Astrocyte (in vitro differentiated cells and primary cell): Measurements from ENCODE around the gene SUGCT. TPM values are rescaled to one million over a fixed set of nuclear protein-coding genes. Genes with fewer than 3 reads are reported as not detected.

Experiments used
- DNase-seq: peaks from one replicate; pipeline ENCODE4 v3.0.0-alpha.2; 2010; ENCODE audit warnings: low read depth
- FAIRE-seq: peaks from 2 replicates; lab custom pipeline; 2011; peaks lifted over from hg19 to GRCh38; lab: Jason Lieb, UNC
- H2AFZ ChIP-seq: 2 replicates; pipeline ENCODE4 v1.6.0; 2012; ENCODE audit warnings: low read depth, low read length, inconsistent platforms
- H3K27ac ChIP-seq: 2 replicates; pipeline ENCODE4 v1.5.1; 2011; ENCODE audit warnings: low read depth, low read length, inconsistent platforms
- H3K27me3 ChIP-seq: 2 replicates; pipeline ENCODE4 v1.6.0; 2011; ENCODE audit warnings: low read length, inconsistent platforms; ENCODE audit not compliant: insufficient read depth
- H3K36me3 ChIP-seq: 2 replicates; pipeline ENCODE4 v1.5.1; 2011; ENCODE audit warnings: low read length, inconsistent platforms; ENCODE audit not compliant: insufficient read depth
- H3K4me1 ChIP-seq: 2 replicates; pipeline ENCODE4 v1.5.1; 2011; ENCODE audit warnings: low read length, inconsistent platforms; ENCODE audit not compliant: insufficient read depth
- H3K4me2 ChIP-seq: 2 replicates; pipeline ENCODE4 v1.6.0; 2012; ENCODE audit warnings: low read length, inconsistent platforms
- H3K4me3 ChIP-seq: 2 replicates; pipeline ENCODE4 v1.5.1; 2011; ENCODE audit warnings: low read depth, mild to moderate bottlenecking, low read length, inconsistent platforms; ENCODE audit not compliant: insufficient read depth
- H3K79me2 ChIP-seq: 2 replicates; pipeline ENCODE4 v1.6.0; 2012; ENCODE audit warnings: mild to moderate bottlenecking, low read length, inconsistent platforms; ENCODE audit not compliant: insufficient read depth
- H3K9ac ChIP-seq: 2 replicates; pipeline ENCODE4 v1.6.0; 2012; ENCODE audit warnings: mild to moderate bottlenecking, low read length, inconsistent platforms
- H3K9me3 ChIP-seq: 2 replicates; pipeline ENCODE4 v1.5.1; 2012; ENCODE audit warnings: low read depth, mild to moderate bottlenecking, low read length, inconsistent platforms; ENCODE audit not compliant: insufficient read depth
- H4K20me1 ChIP-seq: 2 replicates; pipeline ENCODE4 v1.6.0; 2012; ENCODE audit warnings: low read length, inconsistent platforms; ENCODE audit not compliant: insufficient read depth
- H3K27ac Mint-ChIP-seq: one replicate; pipeline ENCODE4 v1.8.0; 2021; ENCODE audit warnings: mild to moderate bottlenecking, mixed read lengths; ENCODE audit not compliant: unreplicated experiment
- H3K27me3 Mint-ChIP-seq: one replicate; pipeline ENCODE4 v1.8.0; 2021; ENCODE audit warnings: low read depth, mixed read lengths; ENCODE audit not compliant: unreplicated experiment
- H3K36me3 Mint-ChIP-seq: one replicate; pipeline ENCODE4 v1.8.0; 2021; ENCODE audit warnings: low read depth, mixed read lengths; ENCODE audit not compliant: unreplicated experiment
- H3K4me1 Mint-ChIP-seq: one replicate; pipeline ENCODE4 v1.8.0; 2021; ENCODE audit warnings: low read depth, mixed read lengths; ENCODE audit not compliant: unreplicated experiment
- H3K4me3 Mint-ChIP-seq: one replicate; pipeline ENCODE4 v1.8.0; 2021; ENCODE audit warnings: mild to moderate bottlenecking, moderate library complexity, mixed read lengths; ENCODE audit not compliant: unreplicated experiment
- H3K9me3 Mint-ChIP-seq: one replicate; pipeline ENCODE4 v1.8.0; 2021; ENCODE audit warnings: mild to moderate bottlenecking, mixed read lengths; ENCODE audit not compliant: unreplicated experiment
- EZH2 ChIP-seq: IDR thresholded peaks from 2 replicates; pipeline ENCODE4 v1.6.1; 2012; ENCODE audit warnings: mild to moderate bottlenecking, low read length, inconsistent platforms; ENCODE audit not compliant: insufficient read depth
- total RNA-seq: library from RNA; stranded (reverse); gene quantifications from 2 replicates; pipeline ENCODE4 v1.2.1, GENCODE V29; 2021
- TF ChIP-seq, protein P1 (sequence below): IDR thresholded peaks from 2 replicates; pipeline ENCODE4 v1.5.1; 2011; ENCODE audit warnings: low read depth, mild to moderate bottlenecking, inconsistent platforms, low read length, moderate library complexity; ENCODE audit not compliant: insufficient read depth

Gene SUGCT
- total RNA-seq, 1 donor from 2014 or later = 15.5 TPM

DNA sequence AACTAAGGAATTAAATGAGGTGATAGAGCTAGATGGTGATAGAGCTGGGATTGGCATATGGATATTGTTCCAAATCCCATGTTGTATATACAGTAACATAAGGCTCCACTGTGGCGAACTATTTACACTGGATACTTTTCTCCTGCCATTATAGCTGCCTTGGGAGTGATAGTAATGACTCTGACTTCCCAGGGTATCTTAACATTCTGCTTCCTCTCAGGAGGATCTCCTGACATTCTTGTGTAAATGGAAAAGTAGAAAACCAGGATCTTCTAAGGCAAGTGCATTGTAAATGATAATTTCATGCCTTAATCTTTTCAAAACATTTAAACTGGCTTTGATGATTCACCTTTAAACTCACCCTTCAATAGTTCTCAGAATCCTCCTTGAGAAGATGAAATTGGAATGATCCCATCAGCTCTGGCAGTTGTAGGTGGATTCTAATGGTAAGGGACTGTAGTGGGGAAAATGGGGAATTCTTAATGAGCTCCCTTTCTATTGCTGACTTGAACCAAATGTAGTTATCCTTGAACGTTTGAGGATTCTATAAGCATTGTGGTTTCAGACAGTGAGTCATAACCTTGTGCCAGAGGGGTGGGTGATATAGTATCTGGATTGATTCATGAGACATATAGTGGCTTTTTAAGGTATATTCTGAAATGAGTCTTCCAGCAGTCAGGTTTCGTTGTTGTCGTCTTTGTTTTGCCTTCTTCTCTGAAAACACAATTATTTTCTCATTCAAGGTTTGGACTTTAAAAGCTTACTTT lies 450.0 kb downstream of the SUGCT start:
- H3K4me3 ChIP-seq = no peak overlapping the region
- DNase-seq (peak; percentile 33), FAIRE-seq (peak; percentile 32)
- H2AFZ ChIP-seq = no peak overlapping the region
- no peaks in the 10 kb centered on the region for H3K27me3 ChIP-seq
- no peak overlapping the region for H3K27ac ChIP-seq
- no peak overlapping the region for H3K9ac ChIP-seq
- Mint-ChIP-seq H3K27me3 (no peaks in the 10 kb centered on the region), H3K36me3 (no peaks in the 10 kb centered on the region), H3K4me3 (no peak overlapping the region), H3K4me1 (peaks cover 21% of the 10 kb centered on the region), H3K27ac (peak overlapping the region; percentile 92), H3K9me3 (no peaks in the 10 kb centered on the region)
- H3K36me3 ChIP-seq = no peaks in the 10 kb centered on the region
- no peaks in the 10 kb centered on the region for H3K9me3 ChIP-seq
- no peaks in the 10 kb centered on the region for H4K20me1 ChIP-seq
- peaks cover 12% of the 10 kb centered on the region for H3K4me1 ChIP-seq
- H3K79me2 ChIP-seq = no peaks in the 10 kb centered on the region
- H3K4me2 ChIP-seq = peak overlapping the region; percentile 2
- TF ChIP-seq, protein P1, sequence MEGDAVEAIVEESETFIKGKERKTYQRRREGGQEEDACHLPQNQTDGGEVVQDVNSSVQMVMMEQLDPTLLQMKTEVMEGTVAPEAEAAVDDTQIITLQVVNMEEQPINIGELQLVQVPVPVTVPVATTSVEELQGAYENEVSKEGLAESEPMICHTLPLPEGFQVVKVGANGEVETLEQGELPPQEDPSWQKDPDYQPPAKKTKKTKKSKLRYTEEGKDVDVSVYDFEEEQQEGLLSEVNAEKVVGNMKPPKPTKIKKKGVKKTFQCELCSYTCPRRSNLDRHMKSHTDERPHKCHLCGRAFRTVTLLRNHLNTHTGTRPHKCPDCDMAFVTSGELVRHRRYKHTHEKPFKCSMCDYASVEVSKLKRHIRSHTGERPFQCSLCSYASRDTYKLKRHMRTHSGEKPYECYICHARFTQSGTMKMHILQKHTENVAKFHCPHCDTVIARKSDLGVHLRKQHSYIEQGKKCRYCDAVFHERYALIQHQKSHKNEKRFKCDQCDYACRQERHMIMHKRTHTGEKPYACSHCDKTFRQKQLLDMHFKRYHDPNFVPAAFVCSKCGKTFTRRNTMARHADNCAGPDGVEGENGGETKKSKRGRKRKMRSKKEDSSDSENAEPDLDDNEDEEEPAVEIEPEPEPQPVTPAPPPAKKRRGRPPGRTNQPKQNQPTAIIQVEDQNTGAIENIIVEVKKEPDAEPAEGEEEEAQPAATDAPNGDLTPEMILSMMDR = no peak
- no peak for TF ChIP-seq EZH2

DNA sequence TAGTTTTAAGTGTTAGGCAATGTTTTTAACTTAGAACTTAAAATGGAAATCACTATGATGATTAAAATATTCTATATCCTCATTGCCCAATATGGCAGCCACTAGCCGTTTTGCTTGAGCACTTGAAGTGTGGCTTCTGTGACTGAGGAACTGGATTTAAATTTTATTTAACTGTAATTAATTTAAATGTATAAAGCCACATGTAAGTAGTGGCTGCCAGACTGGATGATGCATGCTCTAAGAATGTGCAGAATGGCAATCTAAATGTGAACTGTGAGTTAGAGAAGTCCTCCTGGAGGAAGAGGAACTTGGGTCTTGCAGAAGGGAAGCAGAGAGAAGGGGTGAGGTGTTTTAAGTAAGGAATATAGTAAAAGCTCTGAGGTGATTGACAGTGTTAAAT lies 451.4 kb downstream of the SUGCT start:
- H3K36me3 Mint-ChIP-seq = no peaks in the 10 kb centered on the region
- DNase-seq (peak; percentile 83), FAIRE-seq (no peak)
- H3K4me3 Mint-ChIP-seq = no peak overlapping the region
- H3K9me3 Mint-ChIP-seq = no peaks in the 10 kb centered on the region
- no peak for TF ChIP-seq EZH2
- TF ChIP-seq, protein P1 = no peak
- H3K4me2 ChIP-seq = no peak overlapping the region
- H3K27ac Mint-ChIP-seq = peak overlapping the region; percentile 70
- H3K4me1 Mint-ChIP-seq = peaks cover 19% of the 10 kb centered on the region
- peaks cover 12% of the 10 kb centered on the region for H3K4me1 ChIP-seq
- H3K9me3 ChIP-seq = no peaks in the 10 kb centered on the region
- no peak overlapping the region for H2AFZ ChIP-seq
- H4K20me1 ChIP-seq = no peaks in the 10 kb centered on the region
- no peaks in the 10 kb centered on the region for H3K27me3 ChIP-seq
- no peak overlapping the region for H3K9ac ChIP-seq
- H3K27me3 Mint-ChIP-seq = no peaks in the 10 kb centered on the region
- no peaks in the 10 kb centered on the region for H3K36me3 ChIP-seq
- no peak overlapping the region for H3K27ac ChIP-seq
- H3K4me3 ChIP-seq = no peak overlapping the region
- no peaks in the 10 kb centered on the region for H3K79me2 ChIP-seq

DNA sequence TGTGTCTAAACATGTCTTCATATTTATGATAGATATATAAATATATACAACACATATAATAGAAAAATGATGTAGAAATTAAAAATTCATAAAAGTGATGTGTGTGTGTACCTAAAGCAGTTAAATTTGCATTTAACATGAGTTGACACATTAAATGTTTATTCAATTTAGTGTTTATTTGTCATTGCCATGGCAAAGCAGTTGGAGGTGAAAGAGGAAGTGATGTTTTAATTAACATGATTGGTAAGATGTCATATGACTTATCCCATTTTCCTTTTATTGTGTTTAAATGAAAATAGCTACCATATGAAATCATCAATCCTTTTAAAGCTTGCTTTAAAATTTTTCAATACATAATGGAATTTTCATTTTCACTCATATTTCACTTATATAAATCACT lies 452.6 kb downstream of the SUGCT start:
- Histone ChIP-seq H3K27me3 (no peaks in the 10 kb centered on the region), H3K4me2 (no peak overlapping the region), H3K36me3 (no peaks in the 10 kb centered on the region), H3K9me3 (no peaks in the 10 kb centered on the region), H3K79me2 (no peaks in the 10 kb centered on the region), H3K4me1 (peaks cover 12% of the 10 kb centered on the region), H2AFZ (no peak overlapping the region), H4K20me1 (no peaks in the 10 kb centered on the region), H3K27ac (no peak overlapping the region), H3K4me3 (no peak overlapping the region), H3K9ac (no peak overlapping the region)
- H3K9me3 Mint-ChIP-seq = no peaks in the 10 kb centered on the region
- H3K4me3 Mint-ChIP-seq = no peak overlapping the region
- no peak for DNase-seq
- no peak for TF ChIP-seq EZH2
- TF ChIP-seq, protein P1 = no peak
- no peaks in the 10 kb centered on the region for H3K27me3 Mint-ChIP-seq
- FAIRE-seq = no peak
- H3K4me1 Mint-ChIP-seq = peaks cover 19% of the 10 kb centered on the region
- H3K36me3 Mint-ChIP-seq = no peaks in the 10 kb centered on the region
- no peak overlapping the region for H3K27ac Mint-ChIP-seq
